Measurements from ENCODE around the gene NAA60. TPM values are rescaled to one million over a fixed set of nuclear protein-coding genes. Genes with fewer than 3 reads are reported as not detected.
A peak's percentile ranks its signal among the peaks of the same experiment; 100 is the strongest.
"Not testable (repeated sequence)": the region's sequence is repeated elsewhere in the genome, so short reads cannot be mapped to it uniquely, and the experiment has no call there.

The NAA60 gene
- total RNA-seq, 2 experiments from 2014 or later: 50.2 to 50.6 TPM

DNA sequence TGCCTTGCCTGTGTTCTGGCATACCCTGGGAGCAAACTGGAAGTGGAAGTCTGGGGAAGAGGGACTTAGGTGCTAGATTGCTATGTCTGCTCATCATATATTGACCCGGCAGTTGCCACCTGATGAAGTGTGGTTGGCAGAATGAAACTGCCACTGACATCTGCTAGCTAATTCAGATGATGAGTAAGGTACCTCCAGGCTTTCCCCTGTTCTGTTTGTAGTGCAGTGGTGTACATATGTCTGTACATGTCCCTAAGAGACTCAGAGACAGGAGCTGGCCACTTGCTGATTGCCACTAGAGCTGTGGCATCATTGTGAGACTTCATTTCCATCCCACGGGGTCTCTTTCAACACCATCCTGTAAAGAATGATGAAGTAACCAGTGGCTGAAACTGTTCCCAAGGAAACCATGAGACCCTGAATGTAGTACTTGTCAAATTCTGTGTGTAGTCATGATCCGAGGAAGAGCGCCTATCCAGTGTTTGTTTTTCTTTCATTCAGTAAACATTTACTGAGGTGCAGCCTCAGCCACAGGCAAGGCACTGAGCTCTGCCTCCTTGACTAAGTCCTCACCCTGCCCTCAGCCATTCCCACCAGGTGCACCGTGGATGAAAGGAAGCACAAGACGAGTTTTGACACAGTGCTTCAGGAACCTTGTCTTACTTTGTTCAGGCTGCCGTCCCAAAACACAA lies 70.6 kb downstream of the NAA60 start:
- Mint-ChIP-seq H3K9me3 (ENCODE audit: low read depth) (no peaks in the 10 kb centered on the region), H3K36me3 (peaks cover 46% of the 10 kb centered on the region), H3K27me3 (no peaks in the 10 kb centered on the region), H3K4me3 (no peak overlapping the region), H3K4me1 (peaks cover 42% of the 10 kb centered on the region), H3K27ac (peak overlapping the region; percentile 39)
- no peak for DNase-seq
- no peak for ATAC-seq
- CTCF ChIA-PET: interaction anchor here (3.0 kb wide), 1 partner anchor 12 kb away, joined by 13 read pairs; no protein-coding TSS in a partner anchor

DNA sequence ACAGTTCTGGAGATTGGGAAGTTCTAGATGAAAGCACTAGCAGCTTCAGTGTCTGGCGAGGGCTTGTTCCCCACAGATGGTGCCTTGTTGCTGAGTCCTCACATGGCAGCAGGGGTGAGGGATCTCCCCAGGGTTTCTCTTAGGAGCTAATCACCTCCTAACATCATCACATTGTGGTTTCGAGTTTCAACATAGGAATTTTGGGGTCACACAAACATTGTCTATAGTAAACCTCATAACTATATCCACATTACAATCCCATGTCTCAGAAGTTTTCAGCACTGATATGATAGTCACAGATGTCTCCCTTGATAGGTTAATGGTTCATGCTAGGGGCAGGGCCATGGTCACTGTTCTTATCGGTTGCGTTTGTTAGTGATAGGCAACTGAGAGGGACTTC lies 71.1 kb downstream of the NAA60 start:
- Mint-ChIP-seq H3K4me1 (peaks cover 36% of the 10 kb centered on the region), H3K36me3 (peaks cover 42% of the 10 kb centered on the region), H3K9me3 (ENCODE audit: low read depth) (no peaks in the 10 kb centered on the region), H3K4me3 (no peak overlapping the region), H3K27ac (no peak overlapping the region), H3K27me3 (no peaks in the 10 kb centered on the region)
- ATAC-seq (no peak), DNase-seq (no peak)
- CTCF ChIA-PET: interaction anchor here (3.0 kb wide), 1 partner anchor 12 kb away, joined by 13 read pairs; no protein-coding TSS in a partner anchor

DNA sequence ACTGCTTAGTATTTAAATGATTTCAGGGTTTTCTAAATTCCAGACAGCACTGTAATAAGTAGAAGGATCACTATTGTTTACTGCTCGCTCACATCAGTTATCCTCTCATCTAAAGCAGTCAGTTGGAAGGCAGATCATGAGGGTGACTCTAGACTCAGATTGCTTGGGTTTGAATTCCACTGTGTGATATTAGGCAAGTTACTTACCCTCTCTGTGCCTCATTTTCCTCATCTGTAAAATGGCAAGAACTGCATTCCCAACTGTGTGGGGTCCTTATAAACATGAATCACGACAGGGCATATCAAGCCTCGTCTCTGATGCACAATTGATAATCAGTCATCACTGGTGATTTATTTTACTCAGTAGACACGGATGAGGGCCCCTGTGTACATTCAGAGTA lies 72.4 kb downstream of the NAA60 start:
- H3K27me3 Mint-ChIP-seq: no peaks in the 10 kb centered on the region
- H3K9me3 Mint-ChIP-seq (ENCODE audit: low read depth): no peaks in the 10 kb centered on the region
- H3K36me3 Mint-ChIP-seq: peaks cover 40% of the 10 kb centered on the region
- no peak overlapping the region for H3K27ac Mint-ChIP-seq
- no peak overlapping the region for H3K4me3 Mint-ChIP-seq
- ATAC-seq (no peak), DNase-seq (no peak)
- CTCF ChIA-PET: interaction anchor here (3.0 kb wide), 1 partner anchor 11 kb away, joined by 13 read pairs; no protein-coding TSS in a partner anchor
- H3K4me1 Mint-ChIP-seq: peaks cover 25% of the 10 kb centered on the region

DNA sequence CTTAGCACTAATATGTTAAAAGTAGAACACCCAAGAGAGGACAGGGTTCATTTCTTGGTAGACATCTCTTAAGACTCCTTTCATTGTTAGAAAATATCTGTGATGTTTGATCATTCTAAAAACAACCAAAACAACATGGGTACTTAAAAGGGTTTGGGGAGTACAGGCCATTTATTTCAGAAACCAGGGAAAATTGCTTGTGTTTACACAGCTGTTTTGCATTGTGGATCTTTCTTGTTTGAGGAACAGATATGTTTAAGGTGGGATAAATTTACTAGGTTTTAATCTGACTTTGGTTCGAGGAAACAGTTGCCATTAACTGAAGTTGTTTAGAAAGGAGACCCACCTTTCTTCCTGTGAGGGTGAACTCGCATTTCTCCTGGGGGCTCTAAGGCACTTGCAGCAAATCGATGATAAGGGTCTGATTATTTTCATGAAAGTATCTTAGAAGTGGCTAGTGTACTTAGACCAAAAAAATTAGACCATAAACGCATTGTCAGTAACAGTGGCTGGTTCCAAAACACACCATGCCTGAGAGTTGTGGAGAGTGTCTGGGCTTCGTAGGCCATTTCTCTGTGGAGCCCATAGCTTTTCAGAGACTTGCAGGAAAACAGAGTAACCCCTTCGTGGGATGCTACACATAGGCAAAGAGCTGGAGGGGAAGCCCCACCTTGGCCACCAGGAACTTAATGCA lies 75.0 kb downstream of the NAA60 start:
- ATAC-seq (no peak), DNase-seq (no peak)
- Mint-ChIP-seq H3K27ac (no peak overlapping the region), H3K4me3 (no peak overlapping the region), H3K4me1 (peaks cover 12% of the 10 kb centered on the region), H3K36me3 (peaks cover 35% of the 10 kb centered on the region), H3K9me3 (ENCODE audit: low read depth) (no peaks in the 10 kb centered on the region), H3K27me3 (no peaks in the 10 kb centered on the region)
- CTCF ChIA-PET: interaction anchor here (0.9 to 1.5 kb wide), 3 partner anchors 9 to 18 kb away, joined by 3 to 5 read pairs (median 4); partner anchors contain the start of gene CLUAP1

DNA sequence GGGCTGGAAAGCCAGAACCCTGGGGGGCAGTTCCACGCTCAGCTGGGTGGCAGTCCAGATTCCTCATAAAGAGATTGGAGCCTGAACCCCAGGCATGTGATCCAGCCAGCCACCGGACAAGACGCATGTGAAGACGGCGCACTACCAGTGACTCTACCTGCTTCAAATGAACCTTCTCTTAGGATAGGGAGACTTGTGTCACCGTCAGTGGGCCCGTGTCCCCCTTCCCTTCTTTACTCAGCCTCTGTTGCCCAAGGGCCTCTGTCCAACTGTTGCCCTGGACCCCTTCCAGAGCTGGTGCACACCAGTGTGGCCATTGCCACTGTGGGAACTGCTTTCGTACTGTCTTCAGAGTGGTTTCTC lies 75.5 kb downstream of the NAA60 start:
- Mint-ChIP-seq H3K9me3 (ENCODE audit: low read depth) (no peaks in the 10 kb centered on the region), H3K4me1 (peaks cover 6% of the 10 kb centered on the region), H3K4me3 (no peak overlapping the region), H3K27me3 (no peaks in the 10 kb centered on the region), H3K27ac (no peak overlapping the region), H3K36me3 (peaks cover 34% of the 10 kb centered on the region)
- no peak for DNase-seq
- CTCF ChIA-PET: interaction anchor here (0.9 to 1.3 kb wide), 2 partner anchors 8 to 10 kb away, joined by 3 to 5 read pairs; no protein-coding TSS in a partner anchor
- ATAC-seq: no peak

DNA sequence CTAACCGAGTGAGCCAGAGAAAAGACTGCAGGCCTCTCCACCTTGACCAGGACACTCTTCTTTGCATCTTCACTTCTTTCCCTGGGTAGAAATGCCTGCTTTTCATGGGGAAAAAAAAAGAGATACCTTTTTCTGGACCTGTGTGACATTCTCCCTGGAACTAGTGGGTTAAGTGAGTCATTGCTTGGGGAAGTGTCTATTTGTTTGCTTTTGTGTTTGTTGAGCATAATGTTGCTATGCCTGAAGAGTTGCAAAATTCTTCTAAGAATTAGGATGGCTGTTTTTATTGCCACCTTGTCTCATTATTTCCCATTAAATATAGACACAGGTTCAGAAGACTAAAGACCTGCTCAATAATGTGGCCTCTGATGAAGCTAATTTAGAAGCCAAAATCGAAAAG lies 76.1 kb downstream of the NAA60 start:
- peaks cover under 1% of the 10 kb centered on the region for H3K4me1 Mint-ChIP-seq
- H3K36me3 Mint-ChIP-seq: peaks cover 30% of the 10 kb centered on the region
- no peak overlapping the region for H3K27ac Mint-ChIP-seq
- no peak overlapping the region for H3K4me3 Mint-ChIP-seq
- no peaks in the 10 kb centered on the region for H3K27me3 Mint-ChIP-seq
- no peaks in the 10 kb centered on the region for H3K9me3 Mint-ChIP-seq (ENCODE audit: low read depth)
- ATAC-seq: no peak
- DNase-seq: no peak
- CTCF ChIA-PET: interaction anchor here (0.9 to 1.3 kb wide), 2 partner anchors 8 to 10 kb away, joined by 3 to 5 read pairs; no protein-coding TSS in a partner anchor

DNA sequence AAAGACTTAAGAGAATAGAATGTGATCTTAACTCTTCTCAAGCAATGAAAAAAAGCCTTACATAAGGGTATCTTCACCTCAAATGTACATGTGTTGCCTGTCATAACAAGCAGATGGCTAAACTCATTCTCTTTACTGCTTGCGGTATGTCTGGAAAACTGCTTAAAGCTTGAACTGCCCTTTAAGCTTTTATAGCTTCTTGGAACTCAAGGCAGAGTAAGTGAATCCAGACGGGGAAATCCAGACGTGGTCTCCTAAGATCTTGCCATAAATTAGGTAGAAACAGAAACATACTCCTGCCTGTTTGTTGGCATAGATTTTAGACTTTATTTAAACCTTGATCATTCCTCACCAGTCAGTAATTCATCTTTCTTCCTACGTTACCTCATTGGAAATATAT lies 76.9 kb downstream of the NAA60 start:
- Mint-ChIP-seq H3K4me3 (no peak overlapping the region), H3K4me1 (no peaks in the 10 kb centered on the region)

DNA sequence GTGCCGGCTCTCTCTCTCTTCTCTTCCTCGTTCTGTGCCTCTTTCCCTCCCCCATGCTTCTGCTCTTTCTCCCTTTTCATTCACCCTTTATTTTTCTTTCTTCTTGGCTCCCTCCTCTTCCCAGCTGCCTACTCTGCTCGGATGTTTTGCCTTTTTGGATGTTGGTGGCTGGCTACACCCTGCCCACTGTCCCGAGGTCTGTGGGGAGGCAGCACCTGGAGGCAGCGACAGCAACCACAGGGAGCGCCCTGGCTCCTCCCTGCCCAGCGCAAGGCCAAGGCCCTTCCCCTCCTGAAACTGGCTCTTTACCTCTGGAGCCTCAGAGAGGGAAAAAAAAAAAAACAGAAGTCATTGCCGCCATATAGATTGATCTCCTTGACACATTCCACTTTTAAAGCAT lies 77.4 kb downstream of the NAA60 start:
- Mint-ChIP-seq H3K27me3 (no peaks in the 10 kb centered on the region), H3K4me3 (no peak overlapping the region), H3K27ac (no peak overlapping the region), H3K9me3 (ENCODE audit: low read depth) (no peaks in the 10 kb centered on the region), H3K36me3 (peaks cover 25% of the 10 kb centered on the region), H3K4me1 (peaks cover under 1% of the 10 kb centered on the region)
- no peak for ATAC-seq
- CTCF ChIA-PET: interaction anchor here (0.9 kb wide), 1 partner anchor 256 kb away, joined by 3 read pairs; no protein-coding TSS in a partner anchor
- no peak for DNase-seq

More for the DNA sequence above, 76.9 kb downstream of the NAA60 start:
- ATAC-seq (no peak), DNase-seq (no peak)
- Mint-ChIP-seq H3K27ac (no peak overlapping the region), H3K9me3 (ENCODE audit: low read depth) (no peaks in the 10 kb centered on the region), H3K27me3 (no peaks in the 10 kb centered on the region), H3K36me3 (peaks cover 27% of the 10 kb centered on the region)
- CTCF ChIA-PET: no interaction called here

DNA sequence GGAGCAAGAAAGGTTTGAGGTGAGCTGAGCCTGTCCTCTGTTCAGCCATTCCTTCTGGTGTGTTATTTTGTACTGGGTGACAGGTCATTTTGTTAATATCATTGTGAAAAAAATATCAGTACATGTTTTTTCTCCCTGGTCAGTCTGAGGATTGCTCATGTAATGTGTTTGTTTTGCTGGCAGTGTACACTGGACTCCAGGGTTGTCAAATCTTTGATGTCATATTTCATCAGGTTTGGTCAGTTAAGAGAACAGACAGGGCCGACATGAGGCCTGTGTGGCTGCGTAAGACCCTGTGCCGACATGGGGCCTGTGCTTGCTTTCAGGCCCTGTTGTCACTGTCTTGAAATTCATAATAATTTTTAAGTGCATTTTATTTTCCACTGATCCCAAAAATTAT lies 79.8 kb downstream of the NAA60 start:
- Mint-ChIP-seq H3K27me3 (no peaks in the 10 kb centered on the region), H3K4me3 (no peak overlapping the region), H3K27ac (no peak overlapping the region), H3K4me1 (peaks cover 14% of the 10 kb centered on the region), H3K36me3 (peaks cover 22% of the 10 kb centered on the region), H3K9me3 (ENCODE audit: low read depth) (no peaks in the 10 kb centered on the region)
- no peak for ATAC-seq
- no peak for DNase-seq
- CTCF ChIA-PET: no interaction called here

DNA sequence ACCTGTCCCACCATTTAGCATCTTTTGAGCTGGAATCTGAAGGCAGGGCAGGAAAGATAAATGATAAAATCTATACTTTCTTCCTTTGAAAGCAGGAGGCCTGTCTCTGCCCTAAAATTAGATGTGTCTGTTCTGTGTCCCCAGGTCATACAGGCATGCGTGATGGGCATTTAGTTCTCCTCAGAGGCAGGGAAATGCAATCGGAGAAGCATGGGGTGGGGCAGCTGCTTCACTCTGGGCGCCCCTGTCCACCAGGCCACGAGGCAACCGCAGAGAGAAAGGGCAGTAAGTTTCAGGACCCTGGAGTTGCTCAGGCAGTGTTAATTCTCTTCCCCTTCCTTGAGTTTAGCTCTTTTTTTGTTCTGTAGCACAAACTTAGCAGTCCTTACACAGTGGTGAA lies 82.5 kb downstream of the NAA60 start:
- H3K27ac Mint-ChIP-seq: no peak overlapping the region
- ATAC-seq (no peak), DNase-seq (no peak)
- H3K9me3 Mint-ChIP-seq (ENCODE audit: low read depth): no peaks in the 10 kb centered on the region
- H3K4me3 Mint-ChIP-seq: no peak overlapping the region
- peaks cover 14% of the 10 kb centered on the region for H3K4me1 Mint-ChIP-seq
- no peaks in the 10 kb centered on the region for H3K27me3 Mint-ChIP-seq
- H3K36me3 Mint-ChIP-seq: peaks cover 22% of the 10 kb centered on the region
- CTCF ChIA-PET: interaction anchor here (1.0 to 2.4 kb wide), 4 partner anchors 12 to 128 kb away, joined by 4 to 13 read pairs (median 4); partner anchors contain the start of gene DNASE1

DNA sequence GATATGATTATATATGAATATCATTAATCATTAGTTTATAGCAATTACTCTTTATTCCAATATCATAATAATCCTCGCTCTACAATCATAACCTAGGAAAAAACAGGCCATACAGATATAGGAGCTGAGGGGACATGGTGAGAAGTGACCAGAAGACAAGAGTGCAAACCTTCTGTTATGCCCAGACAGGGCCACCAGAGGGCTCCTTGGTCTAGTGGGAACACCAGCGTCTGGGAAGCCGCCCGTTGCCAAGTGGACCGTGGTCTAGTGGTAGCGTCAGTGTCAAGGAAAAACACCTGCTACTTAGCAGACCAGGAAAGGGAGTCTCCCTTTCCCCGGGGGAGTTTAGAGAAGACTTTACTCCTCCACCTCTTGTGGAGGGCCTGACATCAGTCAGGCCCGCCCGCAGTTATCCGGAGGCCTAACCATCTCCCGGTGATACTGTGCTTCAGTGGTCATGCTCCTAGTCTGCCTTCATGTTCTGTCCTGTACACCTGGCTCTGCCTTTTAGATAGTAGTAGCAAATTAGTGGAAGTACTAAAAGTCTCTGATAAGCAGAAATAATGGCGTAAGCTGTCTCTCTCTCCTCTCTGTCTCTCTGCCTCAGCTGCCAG lies 83.8 kb downstream of the NAA60 start:
- not testable (repeated sequence) for H3K9me3 Mint-ChIP-seq (ENCODE audit: low read depth); ATAC-seq; H3K4me3 Mint-ChIP-seq; H3K27me3 Mint-ChIP-seq; H3K27ac Mint-ChIP-seq
- peak; percentile 76 for DNase-seq
- peaks cover 21% of the 10 kb centered on the region for H3K36me3 Mint-ChIP-seq
- CTCF ChIA-PET: interaction anchor here (0.7 to 2.4 kb wide), 11 partner anchors 8 to 352 kb away, joined by 3 to 13 read pairs (median 4); no protein-coding TSS in a partner anchor
- peaks cover 14% of the 10 kb centered on the region for H3K4me1 Mint-ChIP-seq

DNA sequence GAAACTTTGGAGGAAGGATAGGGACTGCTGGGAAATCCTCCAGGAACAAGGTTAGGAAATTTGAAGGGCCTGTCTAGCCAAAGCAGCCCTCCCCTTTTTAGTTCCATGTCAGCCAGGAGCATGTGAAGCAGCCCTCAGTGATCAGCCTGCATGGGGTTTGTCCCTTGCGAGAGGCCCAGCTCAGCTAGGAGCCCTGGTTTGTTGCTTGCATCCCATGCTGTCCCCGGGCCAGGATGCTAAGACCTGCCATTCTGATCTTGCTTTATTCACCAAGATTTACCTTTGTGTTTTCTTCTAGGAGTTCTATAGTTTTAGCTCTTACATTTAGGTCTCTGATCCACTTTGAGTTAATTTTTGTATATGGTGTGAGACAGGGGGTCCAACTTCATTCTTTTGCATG lies 84.9 kb downstream of the NAA60 start:
- ATAC-seq: no peak

DNA sequence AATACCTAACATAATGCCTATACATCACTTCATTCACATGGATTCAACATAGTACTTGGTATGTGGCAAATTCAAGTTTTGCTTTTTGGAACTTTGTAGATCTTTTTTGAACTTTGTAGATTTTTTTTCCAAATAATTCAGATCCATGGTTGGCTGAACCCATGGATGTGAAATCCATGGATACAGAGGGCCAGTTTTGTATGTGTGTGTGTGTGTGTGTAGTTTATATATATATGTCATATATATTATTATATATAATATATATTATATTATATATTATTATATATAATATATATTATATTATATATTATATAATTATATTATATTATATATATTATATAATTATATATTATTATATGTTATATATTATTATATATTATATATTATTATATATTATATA lies 85.7 kb downstream of the NAA60 start:
- DNase-seq (no peak), ATAC-seq (no peak)
- CTCF ChIA-PET: interaction anchor here (0.6 to 1.7 kb wide), 2 partner anchors 98 to 455 kb away, joined by 3 to 4 read pairs; no protein-coding TSS in a partner anchor
- Mint-ChIP-seq H3K27ac (no peak overlapping the region), H3K4me3 (no peak overlapping the region), H3K4me1 (peaks cover 14% of the 10 kb centered on the region), H3K36me3 (peaks cover 9% of the 10 kb centered on the region), H3K9me3 (ENCODE audit: low read depth) (no peaks in the 10 kb centered on the region), H3K27me3 (no peaks in the 10 kb centered on the region)

More for the DNA sequence above, 84.9 kb downstream of the NAA60 start:
- peak overlapping the region; percentile 11 for H3K27ac Mint-ChIP-seq
- no peak for DNase-seq
- no peaks in the 10 kb centered on the region for H3K27me3 Mint-ChIP-seq
- peaks cover 13% of the 10 kb centered on the region for H3K36me3 Mint-ChIP-seq
- no peaks in the 10 kb centered on the region for H3K9me3 Mint-ChIP-seq (ENCODE audit: low read depth)
- no peak overlapping the region for H3K4me3 Mint-ChIP-seq
- CTCF ChIA-PET: interaction anchor here (0.6 to 1.7 kb wide), 4 partner anchors 19 to 454 kb away, joined by 3 to 10 read pairs (median 4); no protein-coding TSS in a partner anchor
- peaks cover 14% of the 10 kb centered on the region for H3K4me1 Mint-ChIP-seq

Data from activated CD8-positive, alpha-beta memory T cell treated with anti-CD3 and anti-CD28 coated beads, Interleukin-2, amount 10 ng/mL, durations not matched to agents 7 days and 5 days (primary cell).